ENCODE results near the gene CACTIN. TPM values are rescaled to one million over a fixed set of nuclear protein-coding genes. Genes with fewer than 3 reads are reported as not detected.

The CACTIN gene
- total RNA-seq, 1 donor from 2014 or later: 26.7 TPM

GRCh38 chr19:3619631-3620012 is 7.0 kb downstream of the CACTIN start:
- FAIRE-seq (no peak), DNase-seq (ENCODE audit: low read depth) (no peak)
- no peak for TF ChIP-seq EZH2 (IDR thresholded peaks at IDR 0.05; ENCODE audit: insufficient read depth, low read length)
- no peak for TF ChIP-seq CTCF (IDR thresholded peaks at IDR 0.05; ENCODE audit: insufficient read depth, low read depth, low read length)
- Histone ChIP-seq H2AFZ (ENCODE audit: low read depth, low read length) (no peak overlapping the region), H4K20me1 (ENCODE audit: insufficient read depth, low read length) (peaks cover 13% of the 10 kb centered on the region), H3K9me3 (ENCODE audit: insufficient read depth, low read depth, low read length) (no peaks in the 10 kb centered on the region), H3K4me2 (ENCODE audit: low read length) (no peak overlapping the region), H3K27ac (ENCODE audit: low read depth, low read length) (no peak overlapping the region), H3K4me3 (ENCODE audit: insufficient read depth, low read depth, low read length) (no peak overlapping the region), H3K9ac (ENCODE audit: low read length) (no peak overlapping the region), H3K27me3 (ENCODE audit: insufficient read depth, low read length) (no peaks in the 10 kb centered on the region), H3K79me2 (ENCODE audit: insufficient read depth, low read length) (peaks cover 18% of the 10 kb centered on the region), H3K4me1 (ENCODE audit: insufficient read depth, low read length) (no peaks in the 10 kb centered on the region), H3K36me3 (ENCODE audit: insufficient read depth, low read length) (no peaks in the 10 kb centered on the region)
- H3K27ac Mint-ChIP-seq (ENCODE audit: unreplicated experiment): no peak overlapping the region
- H3K4me1 Mint-ChIP-seq (ENCODE audit: low read depth, unreplicated experiment): peaks cover 2% of the 10 kb centered on the region
- no peak overlapping the region for H3K4me3 Mint-ChIP-seq (ENCODE audit: unreplicated experiment)
- no peaks in the 10 kb centered on the region for H3K27me3 Mint-ChIP-seq (ENCODE audit: low read depth, unreplicated experiment)
- no peaks in the 10 kb centered on the region for H3K9me3 Mint-ChIP-seq (ENCODE audit: unreplicated experiment)
- peaks cover 6% of the 10 kb centered on the region for H3K36me3 Mint-ChIP-seq (ENCODE audit: low read depth, unreplicated experiment)

GRCh38 chr19:3618811-3619630 is 7.6 kb downstream of the CACTIN start:
- peaks cover 6% of the 10 kb centered on the region for H3K36me3 Mint-ChIP-seq (ENCODE audit: low read depth, unreplicated experiment)
- FAIRE-seq (no peak), DNase-seq (ENCODE audit: low read depth) (no peak)
- Histone ChIP-seq H3K9ac (ENCODE audit: low read length) (no peak overlapping the region), H3K4me1 (ENCODE audit: insufficient read depth, low read length) (no peaks in the 10 kb centered on the region), H4K20me1 (ENCODE audit: insufficient read depth, low read length) (peaks cover 7% of the 10 kb centered on the region), H3K27me3 (ENCODE audit: insufficient read depth, low read length) (no peaks in the 10 kb centered on the region), H3K4me2 (ENCODE audit: low read length) (no peak overlapping the region), H2AFZ (ENCODE audit: low read depth, low read length) (no peak overlapping the region), H3K36me3 (ENCODE audit: insufficient read depth, low read length) (no peaks in the 10 kb centered on the region), H3K9me3 (ENCODE audit: insufficient read depth, low read depth, low read length) (no peaks in the 10 kb centered on the region), H3K79me2 (ENCODE audit: insufficient read depth, low read length) (peaks cover 12% of the 10 kb centered on the region), H3K27ac (ENCODE audit: low read depth, low read length) (no peak overlapping the region), H3K4me3 (ENCODE audit: insufficient read depth, low read depth, low read length) (no peak overlapping the region)
- no peaks in the 10 kb centered on the region for H3K27me3 Mint-ChIP-seq (ENCODE audit: low read depth, unreplicated experiment)
- H3K9me3 Mint-ChIP-seq (ENCODE audit: unreplicated experiment): no peaks in the 10 kb centered on the region
- H3K27ac Mint-ChIP-seq (ENCODE audit: unreplicated experiment): peak overlapping the region; percentile 7
- H3K4me1 Mint-ChIP-seq (ENCODE audit: low read depth, unreplicated experiment): no peaks in the 10 kb centered on the region
- no peak overlapping the region for H3K4me3 Mint-ChIP-seq (ENCODE audit: unreplicated experiment)
- no peak for TF ChIP-seq CTCF (IDR thresholded peaks at IDR 0.05; ENCODE audit: insufficient read depth, low read depth, low read length)

GRCh38 chr19:3618144-3618810 is 8.3 kb downstream of the CACTIN start:
- H3K4me1 ChIP-seq (ENCODE audit: insufficient read depth, low read length): no peaks in the 10 kb centered on the region
- H4K20me1 ChIP-seq (ENCODE audit: insufficient read depth, low read length): peaks cover 6% of the 10 kb centered on the region
- no peak overlapping the region for H3K4me2 ChIP-seq (ENCODE audit: low read length)
- FAIRE-seq: no peak
- no peaks in the 10 kb centered on the region for H3K9me3 ChIP-seq (ENCODE audit: insufficient read depth, low read depth, low read length)
- Mint-ChIP-seq H3K9me3 (ENCODE audit: unreplicated experiment) (no peaks in the 10 kb centered on the region), H3K4me1 (ENCODE audit: low read depth, unreplicated experiment) (no peaks in the 10 kb centered on the region), H3K36me3 (ENCODE audit: low read depth, unreplicated experiment) (peaks cover 6% of the 10 kb centered on the region), H3K27ac (ENCODE audit: unreplicated experiment) (peak overlapping the region; percentile 47), H3K4me3 (ENCODE audit: unreplicated experiment) (no peak overlapping the region), H3K27me3 (ENCODE audit: low read depth, unreplicated experiment) (no peaks in the 10 kb centered on the region)
- no peaks in the 10 kb centered on the region for H3K27me3 ChIP-seq (ENCODE audit: insufficient read depth, low read length)
- no peak for DNase-seq (ENCODE audit: low read depth)
- no peaks in the 10 kb centered on the region for H3K36me3 ChIP-seq (ENCODE audit: insufficient read depth, low read length)
- TF ChIP-seq CTCF (IDR thresholded peaks at IDR 0.05; ENCODE audit: insufficient read depth, low read depth, low read length): peak; percentile 43
- no peak for TF ChIP-seq EZH2 (IDR thresholded peaks at IDR 0.05; ENCODE audit: insufficient read depth, low read length)
- no peak overlapping the region for H3K4me3 ChIP-seq (ENCODE audit: insufficient read depth, low read depth, low read length)
- no peak overlapping the region for H3K9ac ChIP-seq (ENCODE audit: low read length)
- H2AFZ ChIP-seq (ENCODE audit: low read depth, low read length): no peak overlapping the region
- no peak overlapping the region for H3K27ac ChIP-seq (ENCODE audit: low read depth, low read length)
- H3K79me2 ChIP-seq (ENCODE audit: insufficient read depth, low read length): peaks cover 5% of the 10 kb centered on the region

Data from astrocyte (in vitro differentiated cells and primary cell).